HepG2 (cell line): ENCODE results near the gene SAMD14. TPM values are rescaled to one million over a fixed set of nuclear protein-coding genes. Genes with fewer than 3 reads are reported as not detected.

Source experiments
- ARNT2 ChIP-seq: sonication (generic); formaldehyde crosslinking; IDR thresholded peaks from 2 replicates; pipeline ENCODE4 v1.8.0; 2022; ENCODE audit warnings: mild to moderate bottlenecking, low read depth, missing genetic modification reagents, moderate library complexity
- CREM ChIP-seq, 2 experiments: sonication (generic) in 1 of 2; formaldehyde crosslinking in 1 of 2; IDR thresholded peaks; 2 replicates each; pipeline versions ENCODE4 v1.4.0 to v1.6.1; 2016 to 2020; ENCODE audit warnings: antibody characterized with exemption in 1 of 2, mild to moderate bottlenecking in 1 of 2, missing genetic modification reagents in 1 of 2
- DDIT3 ChIP-seq: sonication (generic); formaldehyde crosslinking; IDR thresholded peaks from 2 replicates; pipeline ENCODE4 v1.4.0; 2020; ENCODE audit warnings: mild to moderate bottlenecking, missing genetic modification reagents
- GZF1 ChIP-seq: sonication (generic); formaldehyde crosslinking; IDR thresholded peaks from 2 replicates; pipeline ENCODE4 v1.5.1; 2020; ENCODE audit warnings: mild to moderate bottlenecking, missing genetic modification reagents
- IKZF1 ChIP-seq: fragments of 450-650 bp; IDR thresholded peaks from 2 replicates; pipeline ENCODE4 v1.7.1; 2016
- MAZ ChIP-seq, 2 experiments: sonication (generic) in 1 of 2; formaldehyde crosslinking in 1 of 2; IDR thresholded peaks; 2 replicates each; pipeline versions ENCODE4 v1.5.0 to v1.6.1; 2012 to 2020; ENCODE audit warnings: low read depth in 2 of 2, mild to moderate bottlenecking in 2 of 2, borderline replicate concordance in 1 of 2, improper control_type of control experiment in 1 of 2, low read length in 1 of 2, missing genetic modification reagents in 1 of 2, moderate library complexity in 1 of 2
- MLXIP ChIP-seq: sonication (generic); formaldehyde crosslinking; IDR thresholded peaks from 2 replicates; pipeline ENCODE4 v1.9.0; 2021; ENCODE audit warnings: missing genetic modification reagents, borderline replicate concordance
- MTA1 ChIP-seq: sonication (generic); formaldehyde crosslinking; IDR thresholded peaks from 2 replicates; pipeline ENCODE4 v1.4.0; 2020; ENCODE audit warnings: missing genetic modification reagents, mild to moderate bottlenecking, borderline replicate concordance
- MTA3 ChIP-seq: sonication (generic); formaldehyde crosslinking; IDR thresholded peaks from 2 replicates; pipeline ENCODE4 v1.4.0; 2020; ENCODE audit warnings: missing genetic modification reagents
- NFIB ChIP-seq: sonication (generic); formaldehyde crosslinking; IDR thresholded peaks from 2 replicates; pipeline ENCODE4 v1.9.0; 2021; ENCODE audit warnings: missing genetic modification reagents, mild to moderate bottlenecking, borderline replicate concordance
- NFKBIZ ChIP-seq: IDR thresholded peaks from 2 replicates; pipeline ENCODE4 v1.6.1; 2018; ENCODE audit warnings: missing genetic modification reagents, missing compliant biosample characterization
- NR0B2 ChIP-seq: sonication (generic); formaldehyde crosslinking; IDR thresholded peaks from 2 replicates; pipeline ENCODE4 v1.4.0; 2020; ENCODE audit warnings: mild to moderate bottlenecking, missing genetic modification reagents
- PHF8 ChIP-seq: sonication (generic); formaldehyde crosslinking; IDR thresholded peaks from 2 replicates; pipeline ENCODE4 v1.5.0; 2020; ENCODE audit warnings: missing genetic modification reagents
- RFXANK ChIP-seq: IDR thresholded peaks from 2 replicates; pipeline ENCODE4 v1.6.1; 2016
- RNF219 ChIP-seq: sonication (generic); formaldehyde crosslinking; IDR thresholded peaks from 2 replicates; pipeline ENCODE4 v1.5.0; 2020; ENCODE audit warnings: mild to moderate bottlenecking, missing genetic modification reagents
- SOX13 ChIP-seq, 3 experiments: fragments of 450-650 bp in 1 of 3; sonication (generic) in 1 of 3; formaldehyde crosslinking in 1 of 3; IDR thresholded peaks in 2 of 3; conservative IDR thresholded peaks in 1 of 3; 2 replicates each; pipeline versions ENCODE4 v1.5.0 to v1.6.1; 2016 to 2020; ENCODE audit warnings: antibody characterized with exemption in 1 of 3, mild to moderate bottlenecking in 1 of 3, missing compliant biosample characterization in 1 of 3, missing genetic modification reagents in 1 of 3, moderate library complexity in 1 of 3
- TSC22D2 ChIP-seq: sonication (generic); formaldehyde crosslinking; IDR thresholded peaks from 2 replicates; pipeline ENCODE4 v1.5.1; 2020; ENCODE audit warnings: missing genetic modification reagents, mild to moderate bottlenecking, borderline replicate concordance
- ZNF3 ChIP-seq: IDR thresholded peaks from 2 replicates; pipeline ENCODE4 v1.7.0; 2017; ENCODE audit warnings: inconsistent platforms
- ZNF331 ChIP-seq: sonication (generic); formaldehyde crosslinking; IDR thresholded peaks from 2 replicates; pipeline ENCODE4 v1.4.0; 2020; ENCODE audit warnings: missing genetic modification reagents
- ZNF549 ChIP-seq: sonication (generic); formaldehyde crosslinking; IDR thresholded peaks from 2 replicates; pipeline ENCODE4 v1.5.0; 2020; ENCODE audit warnings: missing genetic modification reagents
- ZNF784 ChIP-seq: sonication (generic); formaldehyde crosslinking; IDR thresholded peaks from 2 replicates; pipeline ENCODE4 v1.5.1; 2020; ENCODE audit warnings: missing genetic modification reagents, mild to moderate bottlenecking, borderline replicate concordance
- polyA plus RNA-seq, 8 experiments: library from polyadenylated mRNA; depleted of rRNA in 3 of 8; stranded (reverse) in 7 of 8; unstranded in 1 of 8; fragments of >200 nt; fragmentation: Illumina TruSeq in 4 of 8; extraction: Trizol in 4 of 8; gene quantifications; 2 replicates each; pipeline versions ENCODE4 v1.2.1 to v1.2.3, GENCODE V29; 2011 to 2016; ENCODE audit warnings: low read depth in 4 of 8, missing spikeins in 1 of 8, mixed read lengths in 1 of 8; ENCODE audit not compliant: insufficient read depth in 1 of 8
- total RNA-seq, 5 experiments: library from RNA; depleted of rRNA; stranded (reverse); fragments of >200 nt; fragmentation: Illumina TruSeq; extraction: Trizol; gene quantifications; 2 replicates each; pipeline ENCODE4 v1.2.3, GENCODE V29; 2016; ENCODE audit warnings: low read depth in 1 of 5

The SAMD14 gene
- total and polyA plus RNA-seq, 2 of the 13 experiments (the other 11 are each of a cell fraction or from before 2014, with no cell fraction given) = 0.07 to 0.22 TPM

- no peak for TF ChIP-seq ARNT2 (CRISPR knock-in tag)
- TF ChIP-seq PHF8 (CRISPR knock-in tag) = peak; percentile 41; the same call in 1 of the 2 replicates
- no peak for TF ChIP-seq DDIT3 (CRISPR knock-in tag)
- no peak for TF ChIP-seq ZNF549 (CRISPR knock-in tag)
- no peak for TF ChIP-seq RFXANK (CRISPR knock-in tag)
- TF ChIP-seq SOX13 (IDR thresholded peaks at IDR 0.05) = no peak
- peak in 1 of 2 experiments; percentile 0; a peak in 1 of 4 replicates for TF ChIP-seq SOX13 (CRISPR knock-in tag; conservative IDR thresholded peaks at IDR 0.05 in 1 of 2, IDR thresholded peaks at IDR 0.05 in 1 of 2)
- TF ChIP-seq ZNF331 (CRISPR knock-in tag) = 0 out of 2 replicates have a peak, but pooled peaks have one; percentile 59
- no peak for TF ChIP-seq MTA3
- no peak for TF ChIP-seq RNF219 (CRISPR knock-in tag)
- 0 out of 2 replicates have a peak, but pooled peaks have one; percentile 13 for TF ChIP-seq MAZ (IDR thresholded peaks at IDR 0.05; ENCODE audit: borderline replicate concordance, low read depth, low read length)
- TF ChIP-seq MAZ (CRISPR knock-in tag; IDR thresholded peaks at IDR 0.05; ENCODE audit: low read depth) = peak; percentile 81
- TF ChIP-seq ZNF784 = peak; percentile 90; the same call in 1 of the 2 replicates
- TF ChIP-seq CREM (IDR thresholded peaks at IDR 0.05) = no peak
- TF ChIP-seq CREM (CRISPR knock-in tag; IDR thresholded peaks at IDR 0.05) = no peak
- TF ChIP-seq IKZF1 = no peak
- TF ChIP-seq NFIB (CRISPR knock-in tag) = no peak
- TF ChIP-seq GZF1 = peak; percentile 48; the same call in 1 of the 2 replicates
- peak; percentile 60; the same call in 1 of the 2 replicates for TF ChIP-seq MTA1
- TF ChIP-seq TSC22D2 (CRISPR knock-in tag) = no peak; the same call in 1 of the 2 replicates
- peak; percentile 37; the same call in 1 of the 2 replicates for TF ChIP-seq NFKBIZ (CRISPR knock-in tag)
- TF ChIP-seq MLXIP = no peak
- no peak for TF ChIP-seq ZNF3
- TF ChIP-seq NR0B2 (CRISPR knock-in tag) = no peak; the same call in none of the 2 replicates
Observed at GRCh38 chr17:50177983-50178834, 48.2 kb upstream of the SAMD14 start (continued).
